ENCODE data around the gene ATP11C.
A peak's percentile ranks its signal among the peaks of the same experiment; 100 is the strongest.
"Not testable (repeated sequence)": the region's sequence is repeated elsewhere in the genome, so short reads cannot be mapped to it uniquely, and the experiment has no call there.

Gene ATP11C

GRCh38 chrX:139924069-139924695, 8.7 kb downstream of the ATP11C start:
- no peak for DNase-seq

GRCh38 chrX:139921142-139921541, 11.7 kb downstream of the ATP11C start:
- DNase-seq: not testable (repeated sequence)

- DNase-seq: no peak
Measured at GRCh38 chrX:139920316-139920715, 12.5 kb downstream of the ATP11C start.

- no peak for DNase-seq
Measured at GRCh38 chrX:139914421-139914820, 18.4 kb downstream of the ATP11C start.

- DNase-seq: no peak
Measured at GRCh38 chrX:139909712-139910111, 23.1 kb downstream of the ATP11C start.

GRCh38 chrX:139907078-139907477, 25.8 kb downstream of the ATP11C start:
- no peak for DNase-seq

- no peak for DNase-seq
Measured at GRCh38 chrX:139905743-139906142, 27.1 kb downstream of the ATP11C start.

GRCh38 chrX:139905051-139905450, 27.8 kb downstream of the ATP11C start:
- no peak for DNase-seq

- DNase-seq: no peak
Measured at GRCh38 chrX:139903210-139903609, 29.6 kb downstream of the ATP11C start.

GRCh38 chrX:139902559-139902958, 30.3 kb downstream of the ATP11C start:
- no peak for DNase-seq

- no peak for DNase-seq
Measured at GRCh38 chrX:139898334-139898733, 34.5 kb downstream of the ATP11C start.

- no peak for DNase-seq
Measured at GRCh38 chrX:139892512-139892911, 40.3 kb downstream of the ATP11C start.

- peak; percentile 22 for DNase-seq
Measured at GRCh38 chrX:139890991-139891700, 41.7 kb downstream of the ATP11C start.

GRCh38 chrX:139889760-139890159, 43.1 kb downstream of the ATP11C start:
- no peak for DNase-seq

GRCh38 chrX:139883984-139884383, 48.9 kb downstream of the ATP11C start:
- no peak for DNase-seq

- DNase-seq: no peak
Measured at GRCh38 chrX:139882299-139882698, 50.6 kb downstream of the ATP11C start.

GRCh38 chrX:139881572-139881971, 51.3 kb downstream of the ATP11C start:
- peak; percentile 9 for DNase-seq

- no peak for DNase-seq
Measured at GRCh38 chrX:139881130-139881529, 51.7 kb downstream of the ATP11C start.

GRCh38 chrX:139877710-139878414, 55.0 kb downstream of the ATP11C start:
- no peak for DNase-seq

GRCh38 chrX:139875841-139876240, 57.0 kb downstream of the ATP11C start:
- no peak for DNase-seq

GRCh38 chrX:139869796-139870195, 63.1 kb downstream of the ATP11C start:
- DNase-seq: no peak

- DNase-seq: no peak
Measured at GRCh38 chrX:139864640-139865039, 68.2 kb downstream of the ATP11C start.

- DNase-seq: no peak
Measured at GRCh38 chrX:139862208-139862607, 70.6 kb downstream of the ATP11C start.

- not testable (repeated sequence) for DNase-seq
Measured at GRCh38 chrX:139856826-139857225, 76.0 kb downstream of the ATP11C start.
